Measurements from ENCODE around the gene ZNF480. TPM values are rescaled to one million over a fixed set of nuclear protein-coding genes. Genes with fewer than 3 reads are reported as not detected.
A peak's percentile ranks its signal among the peaks of the same experiment; 100 is the strongest.

Gene ZNF480

DNA sequence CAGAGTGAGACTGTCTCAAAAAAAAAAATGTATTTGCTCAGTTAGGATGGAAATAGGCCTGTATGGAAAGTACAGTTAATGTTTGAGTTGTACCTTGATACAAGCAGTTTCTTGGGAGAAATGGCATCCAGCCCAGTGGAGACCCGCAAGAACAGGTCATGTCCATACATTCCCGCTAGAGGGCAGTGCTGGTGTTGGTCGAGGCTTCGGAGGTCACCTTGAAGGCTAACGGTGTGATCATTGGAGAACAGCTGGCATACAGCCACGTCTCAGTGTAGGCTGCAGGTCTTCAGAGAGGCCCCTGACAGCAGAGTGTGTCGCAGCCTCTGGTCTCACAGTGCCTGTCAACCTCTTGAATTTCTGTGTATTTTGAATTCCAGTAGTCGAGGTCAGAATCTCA lies 46.6 kb downstream of the ZNF480 start:
- no peak overlapping the region for H3K4me2 ChIP-seq (ENCODE audit: low read length)
- H3K27me3 ChIP-seq (ENCODE audit: control insufficient read depth, insufficient read depth, low read length): no peaks in the 10 kb centered on the region
- no peaks in the 10 kb centered on the region for H3K4me1 ChIP-seq (ENCODE audit: control insufficient read depth, insufficient read depth, low read length)
- H3K4me3 ChIP-seq (ENCODE audit: low read length): no peak overlapping the region
- H3K9ac ChIP-seq (ENCODE audit: low read depth, low read length): no peak overlapping the region
- H3K36me3 ChIP-seq (ENCODE audit: insufficient read depth, low read length): no peaks in the 10 kb centered on the region
- H3K9me3 ChIP-seq (replicated peaks; ENCODE audit: low read length): peaks cover 5% of the 10 kb centered on the region

GRCh38 chr19:52345162-52345561 lies 48.2 kb downstream of the ZNF480 start:
- no peaks in the 10 kb centered on the region for H3K4me1 ChIP-seq (ENCODE audit: control insufficient read depth, insufficient read depth, low read length)
- H3K9ac ChIP-seq (ENCODE audit: low read depth, low read length): no peak overlapping the region
- H3K36me3 ChIP-seq (ENCODE audit: insufficient read depth, low read length): no peaks in the 10 kb centered on the region
- no peaks in the 10 kb centered on the region for H3K27me3 ChIP-seq (ENCODE audit: control insufficient read depth, insufficient read depth, low read length)
- no peak overlapping the region for H3K4me2 ChIP-seq (ENCODE audit: low read length)
- no peak overlapping the region for H3K4me3 ChIP-seq (ENCODE audit: low read length)
- peaks cover 5% of the 10 kb centered on the region for H3K9me3 ChIP-seq (replicated peaks; ENCODE audit: low read length)

DNA sequence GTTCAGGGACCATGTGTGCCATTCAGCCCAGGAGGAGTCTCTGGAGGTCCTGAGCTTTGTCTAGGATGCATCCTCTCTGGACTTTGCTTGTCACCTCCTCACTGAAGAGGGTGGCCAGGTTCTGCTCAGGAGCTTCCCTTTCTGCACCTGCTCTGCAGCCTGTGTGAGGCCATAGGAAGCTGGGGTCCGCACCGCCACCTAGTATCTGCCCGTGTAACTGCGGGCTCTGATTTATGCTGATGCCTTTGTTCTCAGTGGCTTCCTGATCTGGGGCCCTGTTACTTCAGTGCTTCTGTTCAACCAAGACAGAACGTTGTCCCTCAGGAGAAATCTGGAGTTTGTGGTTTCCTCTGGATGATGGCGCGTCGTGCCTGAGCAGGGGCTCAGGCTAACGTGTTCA lies 54.5 kb downstream of the ZNF480 start:
- H3K36me3 ChIP-seq (ENCODE audit: insufficient read depth, low read length): peaks cover 3% of the 10 kb centered on the region
- H3K4me1 ChIP-seq (ENCODE audit: control insufficient read depth, insufficient read depth, low read length): no peaks in the 10 kb centered on the region
- H3K4me3 ChIP-seq (ENCODE audit: low read length): no peak overlapping the region
- no peaks in the 10 kb centered on the region for H3K27me3 ChIP-seq (ENCODE audit: control insufficient read depth, insufficient read depth, low read length)
- H3K4me2 ChIP-seq (ENCODE audit: low read length): no peak overlapping the region
- no peak overlapping the region for H3K9ac ChIP-seq (ENCODE audit: low read depth, low read length)
- H3K9me3 ChIP-seq (replicated peaks; ENCODE audit: low read length): no peaks in the 10 kb centered on the region

GRCh38 chr19:52366414-52366824 lies 69.5 kb downstream of the ZNF480 start:
- no peaks in the 10 kb centered on the region for H3K27me3 ChIP-seq (ENCODE audit: control insufficient read depth, insufficient read depth, low read length)
- no peaks in the 10 kb centered on the region for H3K4me1 ChIP-seq (ENCODE audit: control insufficient read depth, insufficient read depth, low read length)
- H3K4me3 ChIP-seq (ENCODE audit: low read length): no peak overlapping the region
- no peak overlapping the region for H3K9ac ChIP-seq (ENCODE audit: low read depth, low read length)
- peaks cover 9% of the 10 kb centered on the region for H3K36me3 ChIP-seq (ENCODE audit: insufficient read depth, low read length)
- H3K9me3 ChIP-seq (replicated peaks; ENCODE audit: low read length): peaks cover 30% of the 10 kb centered on the region
- no peak overlapping the region for H3K4me2 ChIP-seq (ENCODE audit: low read length)

DNA sequence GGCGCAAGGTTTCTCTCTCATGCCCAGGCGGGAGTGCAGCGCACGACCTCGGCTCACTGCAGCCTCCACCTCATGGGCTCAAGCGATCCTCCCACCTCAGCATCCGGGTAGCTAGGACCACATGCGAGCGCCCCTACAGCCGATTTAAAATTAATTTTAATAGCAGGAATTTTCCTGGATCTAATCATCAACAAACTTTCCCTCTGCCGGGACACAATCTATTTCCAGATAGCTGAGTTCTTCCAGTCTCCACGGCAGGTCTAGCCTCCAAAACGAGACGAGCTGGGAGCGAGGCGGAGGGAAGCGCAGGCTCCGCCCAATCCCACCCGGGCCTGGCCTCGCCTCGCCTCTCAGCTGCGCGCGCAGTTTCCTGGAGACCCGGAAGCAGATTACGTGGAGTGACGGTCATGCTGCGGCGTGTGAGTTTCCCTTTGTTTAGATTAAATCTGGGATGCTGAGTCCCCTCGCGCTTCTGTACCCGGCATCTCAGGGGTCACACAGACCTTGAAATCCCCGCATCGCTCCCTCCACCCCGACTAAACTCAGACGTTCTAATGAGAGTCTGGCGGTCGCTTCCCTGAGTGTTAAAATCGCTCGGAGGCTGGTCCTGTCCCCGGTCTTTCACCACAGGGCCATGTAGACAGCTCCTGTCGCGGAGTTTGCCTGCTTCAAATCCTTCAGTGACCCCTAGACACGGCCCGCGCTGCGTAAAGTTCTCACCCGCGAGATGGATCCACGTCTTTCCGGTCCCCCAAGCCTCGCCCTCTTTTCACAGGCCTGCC lies 72.8 kb downstream of the ZNF480 start, which contains the start of gene ZNF880:
Gene ZNF880, plus strand, starts transcription at position 365 of the 782 bp plus-strand sequence. Its CDS starts 43 bp downstream, at position 408.
- peak within 1 kb of the TSS; percentile 99 for H3K9ac ChIP-seq (ENCODE audit: low read depth, low read length)
- H3K27me3 ChIP-seq (ENCODE audit: control insufficient read depth, insufficient read depth, low read length): no peaks in the 10 kb centered on the region
- H3K4me1 ChIP-seq (ENCODE audit: control insufficient read depth, insufficient read depth, low read length): no peaks in the 10 kb centered on the region
- H3K9me3 ChIP-seq (replicated peaks; ENCODE audit: low read length): peaks cover 32% of the 10 kb centered on the region
- H3K4me2 ChIP-seq (ENCODE audit: low read length): peak within 1 kb of the TSS; percentile 87
- H3K4me3 ChIP-seq (ENCODE audit: low read length): peak within 1 kb of the TSS; percentile 98
- H3K36me3 ChIP-seq (ENCODE audit: insufficient read depth, low read length): peaks cover 28% of the 10 kb centered on the region

- H3K9me3 ChIP-seq (replicated peaks; ENCODE audit: low read length): peaks cover 28% of the 10 kb centered on the region
- H3K27me3 ChIP-seq (ENCODE audit: control insufficient read depth, insufficient read depth, low read length): no peaks in the 10 kb centered on the region
- peak overlapping the region; percentile 87 for H3K4me2 ChIP-seq (ENCODE audit: low read length)
- peak overlapping the region; percentile 98 for H3K4me3 ChIP-seq (ENCODE audit: low read length)
- H3K36me3 ChIP-seq (ENCODE audit: insufficient read depth, low read length): peaks cover 31% of the 10 kb centered on the region
- H3K4me1 ChIP-seq (ENCODE audit: control insufficient read depth, insufficient read depth, low read length): no peaks in the 10 kb centered on the region
- H3K9ac ChIP-seq (ENCODE audit: low read depth, low read length): peak overlapping the region; percentile 99
Observed at GRCh38 chr19:52370341-52370710, 73.4 kb downstream of the ZNF480 start.

Small RNA genes lying within 50 kb of the gene (small RNA-seq; reads per million reads assigned to genes)
- gene MIR643: 1.6 reads per million, percentile 57 among the genes with 10 or more reads in this experiment
- not detected for gene RF00019
